ENCODE data around the gene SPPL2C.

The SPPL2C gene

GRCh38 chr17:45886852-45887251 is 42.2 kb downstream of the SPPL2C start:
- no peak for FAIRE-seq

GRCh38 chr17:45888392-45888791 is 43.7 kb downstream of the SPPL2C start:
- FAIRE-seq: no peak

- no peak for FAIRE-seq
Observed at GRCh38 chr17:45889579-45889978, 44.9 kb downstream of the SPPL2C start.

GRCh38 chr17:45893725-45894021 is 49.0 kb downstream of the SPPL2C start:
- no peak for FAIRE-seq

GRCh38 chr17:45894022-45894784 is 49.5 kb downstream of the SPPL2C start, which contains the start of gene MAPT:
TSS of gene MAPT (plus strand) at chr17:45894554. CDS start at chr17:45962338, 67,784 bp downstream.
- FAIRE-seq: no peak

GRCh38 chr17:45895304-45895968 is 50.8 kb downstream of the SPPL2C start:
- no peak for FAIRE-seq

GRCh38 chr17:45895969-45896785 is 51.5 kb downstream of the SPPL2C start:
- FAIRE-seq: no peak

Measured in G401.6 (cell line).